HG03097 (cell line): Measurements from ENCODE around the gene TYW3.

Experiments used
- ATAC-seq: cut with Tn5 transposase; IDR thresholded peaks from one replicate; pipeline ENCODE4 v1.9.1; 2021; ENCODE audit not compliant: unreplicated experiment, low FRiP score

Gene TYW3

GRCh38 chr1:74779750-74780149, 46.8 kb downstream of the TYW3 start:
- no peak for ATAC-seq

- no peak for ATAC-seq
These were observed 47.6 kb downstream of the TYW3 start for GRCh38 chr1:74780594-74780993.

DNA sequence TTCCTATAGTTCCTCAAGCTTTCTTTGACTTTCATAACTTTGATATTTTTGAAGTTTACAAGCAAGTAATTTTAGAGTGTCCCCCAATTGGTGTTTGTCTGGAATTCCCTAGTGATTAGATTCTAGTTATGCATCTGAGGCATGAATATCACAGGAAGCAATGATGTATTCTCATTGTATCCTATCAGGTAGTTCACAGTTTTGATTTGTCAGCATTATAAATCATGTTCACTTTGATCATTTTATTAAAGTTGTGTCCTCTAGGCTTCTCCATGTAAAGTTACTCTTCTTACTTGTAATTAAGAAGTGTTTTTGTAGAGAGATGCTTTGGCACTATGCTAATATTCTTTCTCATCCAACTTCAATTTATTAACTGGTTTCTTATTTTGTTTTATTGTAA, 53.0 kb downstream of the TYW3 start:
- no peak for ATAC-seq

GRCh38 chr1:74790453-74790852, 57.5 kb downstream of the TYW3 start:
- ATAC-seq = no peak

DNA sequence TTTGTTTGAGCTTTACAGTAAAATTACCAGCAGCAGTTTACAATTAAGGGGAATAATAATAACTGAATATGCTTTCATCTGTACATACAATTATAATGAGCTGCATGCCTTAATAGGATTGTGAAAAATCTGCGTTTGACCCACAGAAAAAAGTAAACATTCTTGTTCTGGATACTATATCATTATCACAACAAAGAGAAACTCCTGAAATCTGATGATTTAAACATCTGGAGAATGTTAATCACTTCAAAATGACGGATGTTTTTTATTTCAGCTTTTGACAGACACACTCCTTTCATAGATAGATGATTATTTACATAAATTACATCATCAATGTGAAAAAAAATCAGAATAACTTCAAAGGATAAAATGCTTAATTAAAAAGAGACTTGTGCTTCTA, 58.5 kb downstream of the TYW3 start:
- ATAC-seq = no peak

GRCh38 chr1:74799119-74799657, 66.2 kb downstream of the TYW3 start:
- ATAC-seq = no peak

DNA sequence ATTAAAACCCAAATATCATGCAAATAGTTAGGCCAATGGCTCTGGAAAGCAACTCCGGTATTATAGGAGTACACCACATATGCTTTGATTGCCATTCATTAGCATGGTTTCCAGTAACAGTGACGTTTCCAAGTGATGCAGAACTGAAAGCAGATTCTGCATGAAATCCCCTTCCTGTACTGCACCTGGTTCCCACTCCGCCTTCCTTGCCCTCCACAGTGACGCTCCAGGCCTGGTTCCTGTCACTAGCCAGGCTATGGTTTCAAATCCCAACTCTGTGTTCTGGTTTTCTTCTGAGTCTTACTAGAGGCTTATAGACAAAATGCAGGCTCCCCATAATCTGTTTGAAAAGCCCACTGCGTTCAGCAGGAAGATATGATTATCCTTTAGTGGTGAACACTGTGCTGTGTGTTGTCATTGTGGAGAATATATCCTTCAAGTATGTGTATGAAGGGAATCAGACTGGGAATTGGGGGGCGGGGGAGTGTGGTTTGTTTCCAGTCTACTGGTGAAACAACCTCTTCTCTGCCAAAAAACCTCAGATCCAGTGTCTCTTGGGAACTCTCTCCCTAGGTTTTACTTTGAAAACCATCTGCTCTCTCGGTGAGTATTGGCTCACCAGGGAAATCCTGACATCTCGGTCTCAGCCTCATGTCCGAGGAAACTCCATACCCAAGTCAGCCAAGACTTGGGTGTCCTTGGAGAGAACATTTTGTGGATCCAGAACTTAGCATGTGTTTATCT, 78.7 kb downstream of the TYW3 start:
- ATAC-seq = no peak

DNA sequence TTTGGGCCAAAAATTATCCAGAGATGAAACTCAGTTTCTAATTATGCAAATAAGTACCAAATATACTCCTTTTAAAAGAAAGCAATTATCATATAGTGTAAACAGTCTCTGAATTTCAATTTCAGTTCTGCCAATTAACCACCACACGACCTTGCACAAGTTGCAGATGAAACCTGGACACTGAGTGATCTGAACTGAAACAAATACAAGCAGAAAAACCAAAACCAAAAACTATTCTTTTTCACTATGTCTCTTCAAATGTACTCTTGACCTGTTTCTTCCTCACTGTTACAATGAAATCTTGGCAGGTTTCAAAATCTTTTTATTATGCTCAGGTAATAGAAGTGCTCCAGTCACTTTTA, 79.2 kb downstream of the TYW3 start:
- ATAC-seq = peak; percentile 92
